Ovary (tissue), 3 donors: ENCODE results near the gene SALL4.

ENCODE experiments used
- CTCF ChIP-seq, 3 donors: fragments of 450-650 bp in 2 of 3; fragments of 200-600 bp in 1 of 3; IDR thresholded peaks; one replicate each; pipeline versions ENCODE4 v1.5.1 to v1.8.0; 2016 to 2022; ENCODE audit warnings: antibody characterized with exemption in 3 of 3, mild to moderate bottlenecking in 1 of 3
- EP300 ChIP-seq: sonication (generic); formaldehyde crosslinking; IDR thresholded peaks from one replicate; pipeline ENCODE4 v1.6.1; 2017; ENCODE audit warnings: antibody characterized with exemption
- POLR2A ChIP-seq: fragments of 450-650 bp; IDR thresholded peaks from one replicate; pipeline ENCODE4 v1.6.1; 2017; ENCODE audit warnings: antibody characterized with exemption, mild to moderate bottlenecking, moderate library complexity
- donor health status: DM: no; HTN: no; CAD: no.

- TF ChIP-seq POLR2A (no peak), CTCF (IDR thresholded peaks at IDR 0.05) (no peak), EP300 (no peak)
These were observed 12.9 kb downstream of the SALL4 start for GRCh38 chr20:51789434-51789833.
